ENCODE data around the gene NUP210. TPM values are rescaled to one million over a fixed set of nuclear protein-coding genes. Genes with fewer than 3 reads are reported as not detected.

Gene NUP210
- total and polyA plus RNA-seq, 2 donors (not counting 3 experiments of a cell fraction or from before 2014, with no cell fraction given), result 0.14 to 0.84 TPM

- Histone ChIP-seq H3K9ac (replicated peaks; ENCODE audit: extremely low read depth, insufficient read depth, low read length) (no peak overlapping the region), H3K4me3 (replicated peaks in 1 of 3; ENCODE audit: insufficient read depth in 1 of 3, low read depth in 1 of 3, low read length in 3 of 3) (no peak overlapping the region), H3K36me3 (ENCODE audit: control insufficient read depth in 2 of 2, extremely low read depth in 1 of 2, insufficient read depth in 2 of 2, low read length in 2 of 2) (no peaks in the 10 kb centered on the region), H3K4me2 (ENCODE audit: insufficient read depth, low read length) (no peak overlapping the region), H3K4me1 (ENCODE audit: control insufficient read depth, extremely low read depth, insufficient read depth, low read length) (no peaks in the 10 kb centered on the region), H2AFZ (ENCODE audit: low read depth, low read length) (no peak overlapping the region), H3K79me2 (ENCODE audit: control insufficient read depth, insufficient read depth, low read length) (no peaks in the 10 kb centered on the region), H4K20me1 (replicated peaks; ENCODE audit: control insufficient read depth, extremely low read depth, insufficient read depth, low read length) (no peaks in the 10 kb centered on the region), H3K27ac (ENCODE audit: insufficient read depth, low read depth, low read length) (no peak overlapping the region), H3K27me3 (ENCODE audit: control insufficient read depth in 2 of 2, insufficient read depth in 2 of 2, low read length in 2 of 2) (no peaks in the 10 kb centered on the region), H3K9me1 (replicated peaks; ENCODE audit: control insufficient read depth, extremely low read depth, insufficient read depth, low read length) (no peaks in the 10 kb centered on the region), H3K9me3 (replicated peaks; ENCODE audit: control insufficient read depth, insufficient read depth, low read length) (no peaks in the 10 kb centered on the region)
- intact Hi-C loops (cut with micrococcal nuclease) (no loop called here), dilution Hi-C loops (cut with MboI; ENCODE audit: extremely low pct_ligation_motif_present, low sequenced_read_pairs) (no loop called here)
- CTCF ChIA-PET, result no interaction called here
- POLR2A ChIA-PET, result no interaction called here
- BruUV-seq (replicated peaks), result no TSS peak
- FAIRE-seq (no peak), DNase-seq (ENCODE audit: low read depth, low spot score) (no peak)
- TF ChIP-seq POLR2A (IDR thresholded peaks at IDR 0.05; ENCODE audit: low read depth, low read length) (no peak), EZH2 (IDR thresholded peaks at IDR 0.05; ENCODE audit: borderline replicate concordance, low read depth, low read length, severe bottlenecking) (no peak), GATA2 (IDR thresholded peaks at IDR 0.05; ENCODE audit: insufficient read depth, insufficient read length, low read depth, low read length) (no peak), POLR2AphosphoS5 (IDR thresholded peaks at IDR 0.05; ENCODE audit: insufficient read depth, low read depth, low read length) (no peak), JUN (IDR thresholded peaks at IDR 0.05; ENCODE audit: borderline replicate concordance, insufficient read depth, insufficient read length, low read depth) (no peak), MAX (IDR thresholded peaks at IDR 0.05; ENCODE audit: insufficient read depth, insufficient read length) (no peak), MYC (IDR thresholded peaks at IDR 0.05; ENCODE audit: low read depth, low read length) (no peak), CTCF (IDR thresholded peaks at IDR 0.05; ENCODE audit: extremely low read depth in 1 of 2, insufficient read depth in 1 of 2, low read depth in 1 of 2, low read length in 2 of 2) (no peak), FOS (IDR thresholded peaks at IDR 0.05; ENCODE audit: borderline replicate concordance, insufficient read depth, low read length) (no peak)
Observed at GRCh38 chr3:13379201-13379830, 40.8 kb downstream of the NUP210 start.

All from endothelial cell of umbilical vein (primary cell).